A673 (cell line): ENCODE data around the gene PID1. TPM values are rescaled to one million over a fixed set of nuclear protein-coding genes. Genes with fewer than 3 reads are reported as not detected.

Source experiments
- BruUV-seq: library from RNA; stranded (reverse); fragments of 400-500 nt; replicated peaks from 2 replicates; lab custom pipeline; 2021; lab: Mats Ljungman, UMichigan
- CTCF ChIA-PET: fragments of 300-600 bp; sonication (Branson Sonifier 250); formaldehyde crosslinking; loops from one replicate; lab custom pipeline; 2022; ENCODE audit warnings: antibody characterized with exemption; lab: Charles Lee
- POLR2A ChIA-PET: fragments of 300-600 bp; sonication (Branson Sonifier 250); formaldehyde crosslinking; loops from one replicate; lab custom pipeline; 2022; ENCODE audit warnings: antibody characterized with exemption; ENCODE audit not compliant: low non-redundant PET; lab: Charles Lee
- DNase-seq: peaks from one replicate; pipeline ENCODE4 v3.0.0-alpha.2; 2015; ENCODE audit warnings: low spot score
- H3K27ac ChIP-seq: fragments of 200-600 bp; sonication (generic); 2 replicates; pipeline ENCODE4 v1.5.1; 2016; ENCODE audit warnings: mixed run types, low read depth, mild to moderate bottlenecking, mixed read lengths, antibody characterized with exemption, low read length; ENCODE audit not compliant: poor library complexity, severe bottlenecking
- H3K27me3 ChIP-seq: fragments of 200-600 bp; sonication (generic); replicated peaks from 2 replicates; pipeline ENCODE4 v1.6.1; 2017; ENCODE audit warnings: mixed run types, low read depth, mild to moderate bottlenecking, mixed read lengths, antibody characterized with exemption, low read length; ENCODE audit not compliant: insufficient read depth, poor library complexity
- H3K36me3 ChIP-seq: fragments of 200-600 bp; sonication (generic); 2 replicates; pipeline ENCODE4 v1.6.1; 2016; ENCODE audit warnings: mixed run types, mild to moderate bottlenecking, mixed read lengths, antibody characterized with exemption, low read length; ENCODE audit not compliant: insufficient read depth, poor library complexity, severe bottlenecking
- H3K4me1 ChIP-seq: fragments of 200-600 bp; sonication (generic); 2 replicates; pipeline ENCODE4 v1.6.1; 2017; ENCODE audit warnings: mixed run types, mild to moderate bottlenecking, mixed read lengths, antibody characterized with exemption, low read length; ENCODE audit not compliant: insufficient read depth, poor library complexity, severe bottlenecking
- H3K4me3 ChIP-seq: fragments of 200-600 bp; sonication (generic); 2 replicates; pipeline ENCODE4 v1.5.1; 2016; ENCODE audit warnings: low read depth, mixed run types, mild to moderate bottlenecking, mixed read lengths, low read length; ENCODE audit not compliant: poor library complexity, severe bottlenecking
- H3K9me3 ChIP-seq: fragments of 200-600 bp; sonication (generic); 2 replicates; pipeline ENCODE4 v1.6.1; 2016; ENCODE audit warnings: mixed run types, low read depth, mild to moderate bottlenecking, mixed read lengths, antibody characterized with exemption, low read length; ENCODE audit not compliant: poor library complexity, severe bottlenecking
- EZH2 ChIP-seq: fragments of 200-600 bp; sonication (generic); IDR thresholded peaks from 2 replicates; pipeline ENCODE4 v1.6.1; 2017; ENCODE audit warnings: borderline replicate concordance, low read depth, mild to moderate bottlenecking, mixed read lengths, antibody characterized with exemption, low read length; ENCODE audit not compliant: poor library complexity, severe bottlenecking
- intact Hi-C: fragments of 100-400 bp; cut with micrococcal nuclease; formaldehyde crosslinking; loops from one replicate; pipeline ENCODE4 v1.10.0; 2022; ENCODE audit not compliant: unreplicated experiment
- total RNA-seq: library from RNA; stranded (reverse); gene quantifications from 2 replicates; pipeline ENCODE4 v1.2.3, GENCODE V29; 2021
- TF ChIP-seq, protein P1 (sequence below): fragments of 300-800, 200-600 bp; sonication (generic); conservative IDR thresholded peaks from 2 replicates; pipeline ENCODE4 v1.5.1; 2017; ENCODE audit warnings: low read depth, mild to moderate bottlenecking, antibody characterized with exemption, low read length, moderate library complexity, mixed read lengths

Gene PID1
- total RNA-seq, 1 experiment from 2014 or later: 1.5 TPM

DNA sequence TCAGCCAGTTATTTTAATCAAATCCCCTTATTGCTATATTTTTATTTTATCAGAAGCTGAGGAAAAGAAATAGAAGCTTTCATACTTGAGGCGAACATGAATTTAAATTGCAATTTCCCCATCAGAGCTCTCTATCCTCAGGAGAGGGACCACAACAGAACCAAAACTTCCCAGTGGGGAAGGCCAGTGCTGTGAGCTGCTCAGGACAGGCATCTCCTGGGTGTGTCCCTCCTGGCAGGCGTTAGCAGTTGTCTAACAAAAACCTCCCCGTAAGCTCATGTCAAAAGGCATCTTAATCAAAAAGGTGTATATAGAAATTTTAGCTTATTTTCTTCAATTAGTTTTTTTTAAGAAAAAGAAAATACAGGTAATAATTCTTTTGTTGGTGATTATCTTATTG lies 93.0 kb downstream of the PID1 start:
- BruUV-seq: no TSS peak

DNA sequence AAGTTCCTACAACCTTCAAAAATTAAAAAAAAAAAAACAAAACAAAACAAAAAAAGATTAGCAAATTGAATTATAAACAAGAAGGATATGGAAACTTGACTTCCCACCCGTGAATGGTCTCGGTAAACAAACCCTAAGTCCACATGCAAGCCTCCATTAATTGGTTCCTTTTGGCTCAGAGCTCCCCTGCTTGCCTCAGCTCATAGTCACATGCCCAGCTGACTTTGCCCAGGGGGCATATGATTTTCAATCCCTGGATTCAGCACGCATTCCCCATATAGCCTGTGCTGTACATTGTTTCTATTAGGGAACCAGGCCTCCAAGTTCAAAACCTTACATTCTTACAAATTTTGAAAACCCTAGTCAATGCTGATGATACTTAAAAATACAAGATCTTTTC lies 95.0 kb downstream of the PID1 start:
- no peak for TF ChIP-seq EZH2
- TF ChIP-seq, protein P1, sequence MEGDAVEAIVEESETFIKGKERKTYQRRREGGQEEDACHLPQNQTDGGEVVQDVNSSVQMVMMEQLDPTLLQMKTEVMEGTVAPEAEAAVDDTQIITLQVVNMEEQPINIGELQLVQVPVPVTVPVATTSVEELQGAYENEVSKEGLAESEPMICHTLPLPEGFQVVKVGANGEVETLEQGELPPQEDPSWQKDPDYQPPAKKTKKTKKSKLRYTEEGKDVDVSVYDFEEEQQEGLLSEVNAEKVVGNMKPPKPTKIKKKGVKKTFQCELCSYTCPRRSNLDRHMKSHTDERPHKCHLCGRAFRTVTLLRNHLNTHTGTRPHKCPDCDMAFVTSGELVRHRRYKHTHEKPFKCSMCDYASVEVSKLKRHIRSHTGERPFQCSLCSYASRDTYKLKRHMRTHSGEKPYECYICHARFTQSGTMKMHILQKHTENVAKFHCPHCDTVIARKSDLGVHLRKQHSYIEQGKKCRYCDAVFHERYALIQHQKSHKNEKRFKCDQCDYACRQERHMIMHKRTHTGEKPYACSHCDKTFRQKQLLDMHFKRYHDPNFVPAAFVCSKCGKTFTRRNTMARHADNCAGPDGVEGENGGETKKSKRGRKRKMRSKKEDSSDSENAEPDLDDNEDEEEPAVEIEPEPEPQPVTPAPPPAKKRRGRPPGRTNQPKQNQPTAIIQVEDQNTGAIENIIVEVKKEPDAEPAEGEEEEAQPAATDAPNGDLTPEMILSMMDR: no peak
- H3K36me3 ChIP-seq: no peaks in the 10 kb centered on the region
- H3K9me3 ChIP-seq: no peaks in the 10 kb centered on the region
- CTCF ChIA-PET: no interaction called here
- H3K4me3 ChIP-seq: no peak overlapping the region
- intact Hi-C loops: no loop called here
- no peak for DNase-seq
- no peak overlapping the region for H3K27ac ChIP-seq
- POLR2A ChIA-PET: no interaction called here
- no TSS peak for BruUV-seq
- no peaks in the 10 kb centered on the region for H3K4me1 ChIP-seq
- no peaks in the 10 kb centered on the region for H3K27me3 ChIP-seq

More for the DNA sequence above, 93.0 kb downstream of the PID1 start:
- intact Hi-C loops: no loop called here
- POLR2A ChIA-PET: no interaction called here
- Histone ChIP-seq H3K36me3 (no peaks in the 10 kb centered on the region), H3K4me1 (no peaks in the 10 kb centered on the region), H3K9me3 (no peaks in the 10 kb centered on the region), H3K4me3 (no peak overlapping the region), H3K27ac (no peak overlapping the region), H3K27me3 (no peaks in the 10 kb centered on the region)
- TF ChIP-seq, protein P1: no peak
- TF ChIP-seq EZH2: no peak
- DNase-seq: no peak
- CTCF ChIA-PET: no interaction called here

DNA sequence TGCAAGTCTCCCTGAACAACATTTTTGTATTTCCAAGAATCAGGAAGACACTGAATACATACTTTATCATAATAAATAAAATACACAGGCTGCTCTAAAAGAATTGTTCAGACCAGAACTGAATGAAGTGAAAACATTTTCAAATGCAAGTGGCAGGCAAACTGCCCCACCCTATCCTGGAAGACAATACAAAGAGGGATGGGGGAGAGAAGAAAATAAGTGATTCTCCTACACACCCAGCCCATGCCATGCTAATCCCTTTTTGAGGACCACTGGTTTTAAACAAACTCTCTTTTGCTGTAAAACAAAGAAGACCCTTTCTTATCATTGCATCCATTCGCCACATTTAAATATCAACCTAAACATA lies 95.6 kb downstream of the PID1 start:
- H3K36me3 ChIP-seq: no peaks in the 10 kb centered on the region
- no peak for DNase-seq
- POLR2A ChIA-PET: no interaction called here
- H3K9me3 ChIP-seq: no peaks in the 10 kb centered on the region
- intact Hi-C loops: no loop called here
- H3K27me3 ChIP-seq: no peaks in the 10 kb centered on the region
- H3K27ac ChIP-seq: no peak overlapping the region
- H3K4me3 ChIP-seq: no peak overlapping the region
- TF ChIP-seq, protein P1: no peak
- no peak for TF ChIP-seq EZH2
- CTCF ChIA-PET: no interaction called here
- no peaks in the 10 kb centered on the region for H3K4me1 ChIP-seq
- BruUV-seq: no TSS peak
